Esophagus squamous epithelium (tissue), 4 donors: Measurements from ENCODE around the gene PRCC.

Experiments
- POLR2A ChIP-seq, 4 donors: fragments of 450-650 bp; IDR thresholded peaks; one replicate each; pipeline ENCODE4 v1.6.1; 2017; ENCODE audit warnings: antibody characterized with exemption in 4 of 4, mild to moderate bottlenecking in 4 of 4, moderate library complexity in 3 of 4
- TF ChIP-seq, protein P1 (sequence below), 6 experiments: fragments of 450-650 bp in 4 of 6; fragments of 200-600 bp in 2 of 6; sonication (generic) in 2 of 6; IDR thresholded peaks; one replicate each; pipeline ENCODE4 v1.5.1; 2016 to 2019; ENCODE audit warnings: antibody characterized with exemption in 6 of 6, mild to moderate bottlenecking in 4 of 6, moderate library complexity in 4 of 6

DNA sequence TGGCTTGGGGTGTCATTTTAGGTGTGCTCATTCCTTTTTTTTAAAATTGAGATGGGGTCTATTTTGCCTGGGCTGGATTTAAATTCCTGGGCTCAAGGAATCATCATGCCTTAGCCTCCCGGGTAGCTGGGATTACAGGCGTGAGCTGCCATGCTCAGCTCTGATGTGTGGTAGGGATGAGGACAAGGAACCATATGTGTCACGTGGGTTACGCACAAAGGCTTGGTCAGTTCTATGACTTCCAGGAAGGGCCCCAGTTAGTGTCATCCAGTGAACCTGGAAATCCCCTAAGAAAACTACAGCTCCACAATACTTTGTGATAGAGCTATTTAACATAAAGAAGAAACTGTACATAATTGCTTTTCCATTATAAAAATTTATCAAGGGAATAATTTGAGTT, 45.8 kb upstream of the PRCC start:
- TF ChIP-seq, protein P1, sequence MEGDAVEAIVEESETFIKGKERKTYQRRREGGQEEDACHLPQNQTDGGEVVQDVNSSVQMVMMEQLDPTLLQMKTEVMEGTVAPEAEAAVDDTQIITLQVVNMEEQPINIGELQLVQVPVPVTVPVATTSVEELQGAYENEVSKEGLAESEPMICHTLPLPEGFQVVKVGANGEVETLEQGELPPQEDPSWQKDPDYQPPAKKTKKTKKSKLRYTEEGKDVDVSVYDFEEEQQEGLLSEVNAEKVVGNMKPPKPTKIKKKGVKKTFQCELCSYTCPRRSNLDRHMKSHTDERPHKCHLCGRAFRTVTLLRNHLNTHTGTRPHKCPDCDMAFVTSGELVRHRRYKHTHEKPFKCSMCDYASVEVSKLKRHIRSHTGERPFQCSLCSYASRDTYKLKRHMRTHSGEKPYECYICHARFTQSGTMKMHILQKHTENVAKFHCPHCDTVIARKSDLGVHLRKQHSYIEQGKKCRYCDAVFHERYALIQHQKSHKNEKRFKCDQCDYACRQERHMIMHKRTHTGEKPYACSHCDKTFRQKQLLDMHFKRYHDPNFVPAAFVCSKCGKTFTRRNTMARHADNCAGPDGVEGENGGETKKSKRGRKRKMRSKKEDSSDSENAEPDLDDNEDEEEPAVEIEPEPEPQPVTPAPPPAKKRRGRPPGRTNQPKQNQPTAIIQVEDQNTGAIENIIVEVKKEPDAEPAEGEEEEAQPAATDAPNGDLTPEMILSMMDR (IDR thresholded peaks at IDR 0.05): no peak
- TF ChIP-seq POLR2A (IDR thresholded peaks at IDR 0.05): no peak
